ENCODE results near the gene RAB25. TPM values are rescaled to one million over a fixed set of nuclear protein-coding genes. Genes with fewer than 3 reads are reported as not detected.
"Not testable (repeated sequence)": the region's sequence is repeated elsewhere in the genome, so short reads cannot be mapped to it uniquely, and the experiment has no call there.

RAB25 gene
- total RNA-seq, 2 experiments from 2014 or later: 0.46 TPM; not detected in 1

GRCh38 chr1:156052862-156053767 lies 7.8 kb upstream of the RAB25 start:
- ChIA-PET CTCF (interaction anchor here (0.9 to 2.2 kb wide), 6 partner anchors 13 to 121 kb away, joined by 3 to 6 read pairs (median 4); partner anchors contain the start of gene ARHGEF2), POLR2A (interaction anchor here (0.6 to 1.0 kb wide), 2 partner anchors 38 to 365 kb away, joined by 4 to 5 read pairs; no protein-coding TSS in a partner anchor)

- ChIA-PET POLR2A (interaction anchor here (0.8 to 1.0 kb wide), 2 partner anchors 33 to 39 kb away, joined by 3 to 4 read pairs; partner anchors contain the start of gene SSR2), CTCF (interaction anchor here (0.9 to 1.4 kb wide), 3 partner anchors 20 to 122 kb away, joined by 3 to 6 read pairs (median 4); partner anchors contain the start of gene ARHGEF2)
These were observed 7.0 kb upstream of the RAB25 start, which contains the start of gene UBQLN4 for GRCh38 chr1:156053768-156054499. Gene UBQLN4 (minus strand): TSS chr1:156053798. CDS start chr1:156053701, 97 bp downstream.

- POLR2A ChIA-PET: interaction anchor here (0.8 kb wide), 1 partner anchor 34 kb away, joined by 3 read pairs; the partner anchor contains the start of gene SSR2
- CTCF ChIA-PET: interaction anchor here (0.6 kb wide), 1 partner anchor 72 kb away, joined by 3 read pairs; no protein-coding TSS in a partner anchor
These were observed 6.3 kb upstream of the RAB25 start, which contains the start of gene LAMTOR2 for GRCh38 chr1:156054500-156055280. Gene LAMTOR2 (plus strand): TSS chr1:156054782. CDS start chr1:156054890, 108 bp downstream.

GRCh38 chr1:156055281-156056048 lies 5.5 kb upstream of the RAB25 start:
- ChIA-PET CTCF (interaction anchor here (0.6 kb wide), 1 partner anchor 72 kb away, joined by 3 read pairs; no protein-coding TSS in a partner anchor), POLR2A (no interaction called here)

GRCh38 chr1:156056326-156056849 lies 4.6 kb upstream of the RAB25 start:
- ChIA-PET POLR2A (no interaction called here), CTCF (no interaction called here)

GRCh38 chr1:156062189-156062588 lies 1.2 kb downstream of the RAB25 start:
- POLR2A ChIA-PET: interaction anchor here (0.7 kb wide), 2 partner anchors 37 to 121 kb away, joined by 4 to 16 read pairs; partner anchors contain the start of gene RXFP4
- CTCF ChIA-PET: no interaction called here

- POLR2A ChIA-PET: interaction anchor here (0.6 kb wide), 2 partner anchors 17 to 33 kb away, joined by 3 read pairs; no protein-coding TSS in a partner anchor
- CTCF ChIA-PET: interaction anchor here (1.3 kb wide), 1 partner anchor 38 kb away, joined by 5 read pairs; no protein-coding TSS in a partner anchor
These were observed 3.0 kb downstream of the RAB25 start for GRCh38 chr1:156063997-156064285.

GRCh38 chr1:156064615-156065014 lies 3.7 kb downstream of the RAB25 start:
- ChIA-PET POLR2A (interaction anchor here (0.7 kb wide), 1 partner anchor 160 kb away, joined by 3 read pairs; no protein-coding TSS in a partner anchor), CTCF (interaction anchor here (1.4 to 2.6 kb wide), 2 partner anchors 27 to 66 kb away, joined by 3 to 7 read pairs; no protein-coding TSS in a partner anchor)

GRCh38 chr1:156065212-156065611 lies 4.3 kb downstream of the RAB25 start:
- ChIA-PET POLR2A (interaction anchor here (0.7 kb wide), 1 partner anchor 160 kb away, joined by 3 read pairs; no protein-coding TSS in a partner anchor), CTCF (interaction anchor here (1.1 to 2.6 kb wide), 4 partner anchors 26 to 132 kb away, joined by 3 to 7 read pairs (median 4); no protein-coding TSS in a partner anchor)

- ChIA-PET POLR2A (no interaction called here), CTCF (interaction anchor here (0.8 to 2.6 kb wide), 13 partner anchors 9 to 1164 kb away, joined by 3 to 11 read pairs (median 4); partner anchors contain the start of gene ARHGEF2)
These were observed 4.9 kb downstream of the RAB25 start for GRCh38 chr1:156065871-156066270.

GRCh38 chr1:156067262-156067661 lies 6.3 kb downstream of the RAB25 start:
- ChIA-PET POLR2A (no interaction called here), CTCF (interaction anchor here (0.7 to 1.7 kb wide), 7 partner anchors 14 to 127 kb away, joined by 3 to 11 read pairs (median 3); partner anchors contain the start of gene ARHGEF2)

- ChIA-PET CTCF (no interaction called here), POLR2A (no interaction called here)
These were observed 8.8 kb downstream of the RAB25 start for GRCh38 chr1:156069490-156070455.

- CTCF ChIA-PET: no interaction called here
- POLR2A ChIA-PET: no interaction called here
These were observed 9.6 kb downstream of the RAB25 start for GRCh38 chr1:156070548-156070947.

GRCh38 chr1:156071332-156071816 lies 10.4 kb downstream of the RAB25 start:
- POLR2A ChIA-PET: not testable (repeated sequence)

GRCh38 chr1:156072251-156072650 lies 11.3 kb downstream of the RAB25 start:
- CTCF ChIA-PET: interaction anchor here (0.9 kb wide), 1 partner anchor 153 kb away, joined by 3 read pairs; no protein-coding TSS in a partner anchor
- POLR2A ChIA-PET: no interaction called here

More at GRCh38 chr1:156071332-156071816, 10.4 kb downstream of the RAB25 start:
- CTCF ChIA-PET: interaction anchor here (0.9 kb wide), 1 partner anchor 154 kb away, joined by 3 read pairs; no protein-coding TSS in a partner anchor

GRCh38 chr1:156073110-156073687 lies 12.2 kb downstream of the RAB25 start:
- ChIA-PET CTCF (no interaction called here), POLR2A (no interaction called here)

Data from activated CD8-positive, alpha-beta memory T cell treated with anti-CD3 and anti-CD28 coated beads for 36 hours (primary cell).